ENCODE data around the gene CDX1. TPM values are rescaled to one million over a fixed set of nuclear protein-coding genes. Genes with fewer than 3 reads are reported as not detected.
"Not testable (repeated sequence)": the region's sequence is repeated elsewhere in the genome, so short reads cannot be mapped to it uniquely, and the experiment has no call there.

Gene CDX1
- total RNA-seq, 2 donors from 2014 or later = 323 to 423 TPM

DNA sequence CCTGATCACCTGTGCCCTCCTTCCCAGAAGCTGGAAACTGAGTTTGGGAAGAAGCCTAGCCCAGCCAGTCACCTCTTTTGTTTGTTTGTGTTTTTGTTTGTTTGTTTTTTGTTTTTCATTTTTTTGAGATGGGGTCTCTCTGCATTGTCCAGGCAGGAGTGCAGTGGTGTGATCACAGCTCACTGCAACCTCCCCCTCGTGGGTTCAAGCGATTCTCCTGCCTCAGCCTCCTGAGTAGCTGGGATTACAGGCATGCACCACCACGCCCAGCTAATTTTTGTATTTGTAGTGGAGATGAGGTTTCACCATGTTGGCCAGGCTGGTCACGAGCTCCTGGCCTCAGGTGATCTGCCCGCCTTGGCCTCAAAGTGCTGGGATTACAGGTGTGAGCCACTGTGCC is 67.1 kb downstream of the CDX1 start:
- DNase-seq; intact Hi-C loops (cut with DNase I, micrococcal nuclease); ATAC-seq: not testable (repeated sequence)

Other genes with a start within 250 kb of the CDX1 start
- gene PDE6A, start 222.0 kb upstream of the CDX1 start, total RNA-seq = 1 to 10 TPM; 4.2 to 4.7 TPM
- 1,000 to 10,000 TPM in 1 of 2 donors, 100 to 1,000 TPM in 1; 940 to 1,067 TPM for gene SLC26A2, start 206.0 kb upstream of the CDX1 start, total RNA-seq
- gene TIGD6, start 166.1 kb upstream of the CDX1 start, total RNA-seq = 1 to 10 TPM; 2.6 to 4.0 TPM
- 10 to 100 TPM; 22.2 to 34.0 TPM for gene HMGXB3, start 166.0 kb upstream of the CDX1 start, total RNA-seq
- gene CSF1R, start 80.2 kb upstream of the CDX1 start, total RNA-seq = 10 to 100 TPM in 1 of 2 donors, 1 to 10 TPM in 1; 6.9 to 32.2 TPM
- gene PDGFRB, start 10.9 kb upstream of the CDX1 start, total RNA-seq = 10 to 100 TPM; 14.2 to 26.0 TPM
- gene SLC6A7, start 23.3 kb downstream of the CDX1 start, total RNA-seq = 10 to 100 TPM; 13.2 to 30.4 TPM
- under 1 TPM; 0.17 to 0.21 TPM for gene CAMK2A, start 123.0 kb downstream of the CDX1 start, total RNA-seq
- under 1 TPM; 0.27 to 0.64 TPM for gene ARSI, start 136.1 kb downstream of the CDX1 start, total RNA-seq
- gene TCOF1, start 190.9 kb downstream of the CDX1 start, total RNA-seq = 10 to 100 TPM; 14.6 to 21.7 TPM
- 100 to 1,000 TPM; 132 to 435 TPM for gene CD74, start 246.1 kb downstream of the CDX1 start, total RNA-seq

Measured in left colon (tissue), 2 donors.